HG02943 (cell line): Measurements from ENCODE around the gene ACADSB.

Experiments used
- ATAC-seq: cut with Tn5 transposase; IDR thresholded peaks from one replicate; pipeline ENCODE4 v1.9.1; 2021; ENCODE audit warnings: mild to moderate bottlenecking, low read depth, moderate library complexity; ENCODE audit not compliant: unreplicated experiment

The ACADSB gene

GRCh38 chr10:123092635-123093414 is 84.0 kb downstream of the ACADSB start:
- ATAC-seq: no peak

GRCh38 chr10:123093489-123093888 is 84.7 kb downstream of the ACADSB start:
- no peak for ATAC-seq

GRCh38 chr10:123096452-123096851 is 87.6 kb downstream of the ACADSB start:
- ATAC-seq: no peak

GRCh38 chr10:123097039-123097438 is 88.2 kb downstream of the ACADSB start:
- no peak for ATAC-seq

GRCh38 chr10:123100030-123100762 is 91.4 kb downstream of the ACADSB start:
- ATAC-seq: no peak

DNA sequence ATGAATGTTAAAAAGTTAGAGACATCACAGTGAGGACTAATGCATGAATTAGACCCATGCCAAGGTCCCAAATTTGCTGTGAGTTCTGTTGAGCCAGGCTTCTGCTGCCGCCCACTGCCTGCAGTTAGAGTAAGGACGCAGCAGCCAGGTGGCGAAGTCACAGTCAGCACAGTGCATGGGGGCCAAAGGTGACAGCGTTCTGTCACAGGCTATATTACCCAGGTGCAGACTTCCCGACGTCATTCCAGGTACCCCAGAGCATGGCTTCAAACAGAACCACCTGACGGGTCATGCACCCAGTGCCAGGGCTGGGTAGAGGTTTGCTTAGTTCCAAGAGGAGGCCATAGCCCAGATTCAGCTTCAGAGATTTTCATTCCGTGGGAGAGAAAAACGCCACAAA is 93.1 kb downstream of the ACADSB start:
- no peak for ATAC-seq

DNA sequence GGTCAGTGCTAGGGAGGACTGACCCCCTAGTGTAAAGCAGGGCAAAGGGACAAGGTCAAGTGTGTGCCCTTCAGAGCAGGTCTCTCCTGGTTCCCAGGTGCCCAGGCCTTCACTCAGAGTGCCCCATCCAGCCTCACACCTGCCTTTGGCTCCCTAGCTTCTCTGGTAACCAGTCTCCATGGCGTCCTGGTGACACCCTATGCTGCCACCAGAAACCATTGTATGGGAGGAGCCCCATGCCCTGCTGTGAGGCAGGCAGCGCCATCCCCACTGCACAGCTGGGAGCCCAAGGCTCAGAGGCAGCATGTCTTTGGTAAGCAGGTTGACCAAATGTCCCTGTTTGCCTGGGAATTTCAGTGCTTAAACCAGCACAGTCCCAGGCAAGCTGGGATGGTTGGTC is 93.9 kb downstream of the ACADSB start:
- no peak for ATAC-seq

DNA sequence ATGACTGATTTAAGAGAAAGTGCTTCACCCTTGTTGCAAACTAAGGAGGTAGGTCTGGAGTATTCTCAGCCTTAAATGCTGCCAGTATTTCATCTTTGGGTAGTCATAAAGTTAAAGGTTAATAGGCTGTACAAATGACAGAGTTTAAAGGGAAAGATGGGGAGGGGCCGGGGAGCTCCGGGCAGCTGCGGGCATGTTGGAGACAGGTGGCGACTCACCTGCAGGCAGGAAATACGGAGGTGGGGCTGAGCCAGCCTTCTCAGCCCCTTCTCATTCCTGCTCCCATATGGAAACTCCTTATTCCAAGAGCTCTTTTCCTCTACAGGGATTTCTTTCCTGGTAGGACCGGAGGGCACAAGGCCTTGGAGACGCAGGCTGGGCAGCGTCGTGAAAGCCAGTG is 95.1 kb downstream of the ACADSB start:
- no peak for ATAC-seq
